ENCODE measurements around the gene FHOD3. TPM values are rescaled to one million over a fixed set of nuclear protein-coding genes. Genes with fewer than 3 reads are reported as not detected.
"Not testable (repeated sequence)": the region's sequence is repeated elsewhere in the genome, so short reads cannot be mapped to it uniquely, and the experiment has no call there.

FHOD3 gene
- total RNA-seq, 1 experiment from 2014 or later = 5.0 TPM

DNA sequence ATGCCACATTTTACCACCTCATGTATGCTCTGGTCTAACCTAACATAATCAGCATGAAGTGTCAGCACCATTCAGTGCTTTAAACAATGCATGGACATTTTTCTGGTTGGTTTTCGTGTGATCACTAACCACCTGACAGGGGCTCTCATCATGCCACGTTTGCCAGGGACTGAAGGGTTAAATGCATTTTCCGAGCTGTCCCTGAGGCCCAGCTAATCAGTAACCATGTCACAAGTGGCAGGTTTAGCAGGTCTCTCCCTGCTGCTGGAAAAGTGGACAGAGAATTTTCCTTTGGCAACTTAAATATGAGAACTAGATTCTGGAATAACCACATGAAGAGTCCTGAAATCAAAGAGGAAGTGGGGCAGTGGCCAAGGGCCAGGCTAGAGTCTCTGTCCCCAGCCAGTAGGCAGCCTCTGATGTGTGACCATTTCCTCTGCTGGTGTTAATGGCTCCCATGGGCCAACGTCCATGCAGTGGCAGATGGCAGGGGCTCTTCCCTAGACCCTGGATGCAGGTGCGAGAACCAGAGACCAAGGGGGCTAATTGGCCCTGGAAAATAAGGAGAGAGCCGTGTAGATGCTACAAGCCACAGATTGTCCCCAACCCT is 461.8 kb downstream of the FHOD3 start:
- DNase-seq (ENCODE audit: unreplicated experiment) = no peak
- Mint-ChIP-seq H3K4me1 (ENCODE audit: insufficient read depth, unreplicated experiment) (peaks cover 11% of the 10 kb centered on the region), H3K27ac (ENCODE audit: low read depth, unreplicated experiment) (no peak overlapping the region), H3K36me3 (ENCODE audit: insufficient read depth, unreplicated experiment) (no peaks in the 10 kb centered on the region), H3K4me3 (ENCODE audit: unreplicated experiment) (no peak overlapping the region), H3K27me3 (ENCODE audit: insufficient read depth, unreplicated experiment) (no peaks in the 10 kb centered on the region), H3K9me3 (ENCODE audit: unreplicated experiment) (no peaks in the 10 kb centered on the region)
- TF ChIP-seq, protein P1, sequence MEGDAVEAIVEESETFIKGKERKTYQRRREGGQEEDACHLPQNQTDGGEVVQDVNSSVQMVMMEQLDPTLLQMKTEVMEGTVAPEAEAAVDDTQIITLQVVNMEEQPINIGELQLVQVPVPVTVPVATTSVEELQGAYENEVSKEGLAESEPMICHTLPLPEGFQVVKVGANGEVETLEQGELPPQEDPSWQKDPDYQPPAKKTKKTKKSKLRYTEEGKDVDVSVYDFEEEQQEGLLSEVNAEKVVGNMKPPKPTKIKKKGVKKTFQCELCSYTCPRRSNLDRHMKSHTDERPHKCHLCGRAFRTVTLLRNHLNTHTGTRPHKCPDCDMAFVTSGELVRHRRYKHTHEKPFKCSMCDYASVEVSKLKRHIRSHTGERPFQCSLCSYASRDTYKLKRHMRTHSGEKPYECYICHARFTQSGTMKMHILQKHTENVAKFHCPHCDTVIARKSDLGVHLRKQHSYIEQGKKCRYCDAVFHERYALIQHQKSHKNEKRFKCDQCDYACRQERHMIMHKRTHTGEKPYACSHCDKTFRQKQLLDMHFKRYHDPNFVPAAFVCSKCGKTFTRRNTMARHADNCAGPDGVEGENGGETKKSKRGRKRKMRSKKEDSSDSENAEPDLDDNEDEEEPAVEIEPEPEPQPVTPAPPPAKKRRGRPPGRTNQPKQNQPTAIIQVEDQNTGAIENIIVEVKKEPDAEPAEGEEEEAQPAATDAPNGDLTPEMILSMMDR (IDR thresholded peaks at IDR 0.05; ENCODE audit: unreplicated experiment) = no peak
- ChIA-PET POLR2A (no interaction called here), CTCF (interaction anchor here (0.6 to 6.6 kb wide), 2 partner anchors 59 to 73 kb away, joined by 3 to 135 read pairs; no protein-coding TSS in a partner anchor)
- intact Hi-C loops (cut with micrococcal nuclease) = loop anchor here (5.0 to 10.0 kb wide), 4 partner anchors 344 to 1002 kb away; no protein-coding TSS in a partner anchor
- BruUV-seq (replicated peaks) = no TSS peak

DNA sequence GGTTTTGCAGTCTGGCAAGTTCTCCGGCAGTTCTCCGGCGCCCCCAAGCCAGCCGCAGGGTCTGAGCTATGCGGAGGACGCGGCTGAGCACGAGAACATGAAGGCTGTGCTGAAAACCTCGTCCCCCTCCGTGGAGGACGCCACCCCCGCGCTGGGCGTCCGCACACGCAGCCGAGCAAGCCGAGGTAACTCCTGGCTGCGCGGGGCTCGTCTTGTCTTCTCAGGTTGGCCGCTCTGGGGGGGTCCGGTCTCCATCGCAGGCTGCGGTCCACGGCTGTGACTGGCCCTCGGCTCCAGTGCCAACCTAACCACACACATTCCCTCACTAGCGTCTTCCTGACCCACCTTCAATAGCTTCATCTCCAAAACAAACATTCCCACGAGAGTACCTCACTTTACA is 463.1 kb downstream of the FHOD3 start:
- CTCF ChIA-PET = interaction anchor here (0.6 to 6.6 kb wide), 4 partner anchors 74 to 189 kb away, joined by 3 to 135 read pairs (median 3); no protein-coding TSS in a partner anchor
- Mint-ChIP-seq H3K27ac (ENCODE audit: low read depth, unreplicated experiment) (no peak overlapping the region), H3K4me1 (ENCODE audit: insufficient read depth, unreplicated experiment) (peaks cover 11% of the 10 kb centered on the region), H3K4me3 (ENCODE audit: unreplicated experiment) (no peak overlapping the region), H3K9me3 (ENCODE audit: unreplicated experiment) (no peaks in the 10 kb centered on the region), H3K27me3 (ENCODE audit: insufficient read depth, unreplicated experiment) (no peaks in the 10 kb centered on the region), H3K36me3 (ENCODE audit: insufficient read depth, unreplicated experiment) (no peaks in the 10 kb centered on the region)
- intact Hi-C loops (cut with micrococcal nuclease) = no loop called here
- DNase-seq (ENCODE audit: unreplicated experiment) = no peak
- POLR2A ChIA-PET = no interaction called here
- no TSS peak for BruUV-seq (replicated peaks)
- TF ChIP-seq, protein P1 (IDR thresholded peaks at IDR 0.05; ENCODE audit: unreplicated experiment) = no peak

DNA sequence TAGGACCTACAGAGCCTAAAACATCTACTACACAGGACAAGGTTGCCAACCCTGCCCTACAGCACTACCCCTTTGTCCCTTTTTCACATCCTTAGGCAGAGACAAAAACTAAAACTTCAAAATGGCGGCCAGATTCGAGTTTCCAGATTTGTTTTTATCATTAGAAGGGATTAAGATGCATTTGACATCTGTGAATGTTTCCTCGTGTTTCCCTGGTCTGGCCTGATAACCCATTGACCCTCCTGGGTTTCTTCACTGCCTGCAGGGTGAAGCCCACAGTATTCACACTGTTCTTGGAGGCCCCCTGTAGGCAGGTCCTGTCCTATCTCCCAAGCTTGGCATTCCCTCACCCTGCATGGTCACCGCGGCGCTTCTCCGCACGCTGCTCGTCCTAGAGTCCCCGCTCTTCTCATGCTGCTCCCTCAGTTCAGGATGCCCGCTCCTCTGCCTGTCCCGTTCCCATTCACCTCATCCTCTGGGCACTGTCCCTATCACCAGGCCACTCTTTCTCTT is 463.7 kb downstream of the FHOD3 start:
- Mint-ChIP-seq H3K27me3 (ENCODE audit: insufficient read depth, unreplicated experiment) (no peaks in the 10 kb centered on the region), H3K36me3 (ENCODE audit: insufficient read depth, unreplicated experiment) (no peaks in the 10 kb centered on the region), H3K9me3 (ENCODE audit: unreplicated experiment) (no peaks in the 10 kb centered on the region), H3K27ac (ENCODE audit: low read depth, unreplicated experiment) (no peak overlapping the region), H3K4me1 (ENCODE audit: insufficient read depth, unreplicated experiment) (peaks cover 6% of the 10 kb centered on the region), H3K4me3 (ENCODE audit: unreplicated experiment) (no peak overlapping the region)
- TF ChIP-seq, protein P1 (IDR thresholded peaks at IDR 0.05; ENCODE audit: unreplicated experiment) = no peak
- CTCF ChIA-PET = interaction anchor here (0.6 to 6.6 kb wide), 2 partner anchors 75 to 190 kb away, joined by 3 to 135 read pairs; no protein-coding TSS in a partner anchor
- POLR2A ChIA-PET = no interaction called here
- no TSS peak for BruUV-seq (replicated peaks)
- intact Hi-C loops (cut with micrococcal nuclease) = no loop called here
- no peak for DNase-seq (ENCODE audit: unreplicated experiment)

DNA sequence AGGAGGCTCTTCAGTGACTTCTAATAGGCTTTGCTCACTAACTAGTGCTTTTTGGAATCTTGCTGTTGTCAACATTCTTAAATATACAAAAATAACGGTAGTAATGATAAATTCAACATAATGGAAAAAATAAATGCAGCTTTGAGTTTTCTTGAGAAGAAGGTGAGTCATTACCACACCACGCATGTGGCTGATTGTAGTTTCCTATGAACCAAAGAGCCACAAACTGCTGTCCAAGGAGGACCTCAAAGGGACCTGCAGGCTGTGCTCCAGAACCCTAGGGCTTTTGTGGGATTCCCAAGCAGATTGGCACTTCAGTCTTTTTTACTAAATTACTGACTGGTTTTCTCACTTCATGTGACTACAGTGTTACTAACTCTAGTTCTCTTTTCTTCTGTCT is 464.6 kb downstream of the FHOD3 start:
- no TSS peak for BruUV-seq (replicated peaks)
- POLR2A ChIA-PET = no interaction called here
- CTCF ChIA-PET = interaction anchor here (0.6 to 6.6 kb wide), 4 partner anchors 75 to 1263 kb away, joined by 3 to 135 read pairs (median 4); no protein-coding TSS in a partner anchor
- Mint-ChIP-seq H3K9me3 (ENCODE audit: unreplicated experiment) (no peaks in the 10 kb centered on the region), H3K4me3 (ENCODE audit: unreplicated experiment) (no peak overlapping the region), H3K4me1 (ENCODE audit: insufficient read depth, unreplicated experiment) (no peaks in the 10 kb centered on the region), H3K27ac (ENCODE audit: low read depth, unreplicated experiment) (no peak overlapping the region), H3K36me3 (ENCODE audit: insufficient read depth, unreplicated experiment) (no peaks in the 10 kb centered on the region), H3K27me3 (ENCODE audit: insufficient read depth, unreplicated experiment) (no peaks in the 10 kb centered on the region)
- intact Hi-C loops (cut with micrococcal nuclease) = no loop called here
- TF ChIP-seq, protein P1 (IDR thresholded peaks at IDR 0.05; ENCODE audit: unreplicated experiment) = no peak
- DNase-seq (ENCODE audit: unreplicated experiment) = no peak

DNA sequence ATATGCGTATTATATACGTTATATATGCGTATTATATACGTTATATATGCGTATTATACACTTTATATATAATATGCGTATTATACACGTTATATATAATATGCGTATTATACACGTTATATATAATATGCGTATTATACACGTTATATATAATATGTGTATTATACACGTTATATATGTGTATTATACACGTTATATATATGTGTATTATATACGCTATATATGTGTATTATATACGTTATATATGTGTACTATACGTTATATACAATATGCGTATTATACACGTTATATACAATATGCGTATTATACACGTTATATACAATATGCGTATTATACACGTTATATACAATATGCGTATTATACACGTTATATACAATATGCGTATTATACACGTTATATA is 465.5 kb downstream of the FHOD3 start:
- H3K9me3 Mint-ChIP-seq (ENCODE audit: unreplicated experiment); DNase-seq (ENCODE audit: unreplicated experiment); POLR2A ChIA-PET; H3K27me3 Mint-ChIP-seq (ENCODE audit: insufficient read depth, unreplicated experiment); H3K27ac Mint-ChIP-seq (ENCODE audit: low read depth, unreplicated experiment); H3K4me3 Mint-ChIP-seq (ENCODE audit: unreplicated experiment); intact Hi-C loops (cut with micrococcal nuclease); BruUV-seq (replicated peaks); H3K36me3 Mint-ChIP-seq (ENCODE audit: insufficient read depth, unreplicated experiment); H3K4me1 Mint-ChIP-seq (ENCODE audit: insufficient read depth, unreplicated experiment): not testable (repeated sequence)
- CTCF ChIA-PET = interaction anchor here (2.2 kb wide), 1 partner anchor 75 kb away, joined by 9 read pairs; no protein-coding TSS in a partner anchor
